ENCODE results near the gene GHR.

Gene GHR

DNA sequence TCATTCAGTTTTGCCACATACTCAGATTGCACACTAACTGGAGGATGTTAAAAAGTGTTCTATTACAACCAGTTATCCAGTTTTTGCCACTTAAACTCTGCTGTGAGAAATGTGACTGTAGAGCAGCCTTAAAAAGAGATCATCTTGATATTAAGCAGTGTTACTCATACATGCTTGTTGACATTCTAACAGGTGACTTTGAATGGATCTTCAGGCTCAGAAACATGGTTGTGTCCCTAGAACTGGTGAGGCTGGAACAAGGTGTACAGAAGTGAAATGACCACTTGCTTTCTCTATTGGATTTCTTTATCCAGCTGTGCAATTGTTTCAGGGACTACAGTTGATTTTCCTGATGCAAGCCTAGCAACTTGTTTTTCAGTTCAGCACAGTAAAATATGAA lies 167.3 kb downstream of the GHR start:
- DNase-seq (ENCODE audit: low read depth): no peak
- H3K4me3 ChIP-seq (ENCODE audit: low read depth, low read length): no peak overlapping the region
- TF ChIP-seq POLR2A (IDR thresholded peaks at IDR 0.05; ENCODE audit: extremely low read depth, insufficient read length) (no peak), MYC (IDR thresholded peaks at IDR 0.05; ENCODE audit: low read depth, low read length) (no peak)
- TF ChIP-seq, protein P1, sequence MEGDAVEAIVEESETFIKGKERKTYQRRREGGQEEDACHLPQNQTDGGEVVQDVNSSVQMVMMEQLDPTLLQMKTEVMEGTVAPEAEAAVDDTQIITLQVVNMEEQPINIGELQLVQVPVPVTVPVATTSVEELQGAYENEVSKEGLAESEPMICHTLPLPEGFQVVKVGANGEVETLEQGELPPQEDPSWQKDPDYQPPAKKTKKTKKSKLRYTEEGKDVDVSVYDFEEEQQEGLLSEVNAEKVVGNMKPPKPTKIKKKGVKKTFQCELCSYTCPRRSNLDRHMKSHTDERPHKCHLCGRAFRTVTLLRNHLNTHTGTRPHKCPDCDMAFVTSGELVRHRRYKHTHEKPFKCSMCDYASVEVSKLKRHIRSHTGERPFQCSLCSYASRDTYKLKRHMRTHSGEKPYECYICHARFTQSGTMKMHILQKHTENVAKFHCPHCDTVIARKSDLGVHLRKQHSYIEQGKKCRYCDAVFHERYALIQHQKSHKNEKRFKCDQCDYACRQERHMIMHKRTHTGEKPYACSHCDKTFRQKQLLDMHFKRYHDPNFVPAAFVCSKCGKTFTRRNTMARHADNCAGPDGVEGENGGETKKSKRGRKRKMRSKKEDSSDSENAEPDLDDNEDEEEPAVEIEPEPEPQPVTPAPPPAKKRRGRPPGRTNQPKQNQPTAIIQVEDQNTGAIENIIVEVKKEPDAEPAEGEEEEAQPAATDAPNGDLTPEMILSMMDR (IDR thresholded peaks at IDR 0.05; ENCODE audit: low read depth, low read length): no peak
- TF ChIP-seq, protein P2, sequence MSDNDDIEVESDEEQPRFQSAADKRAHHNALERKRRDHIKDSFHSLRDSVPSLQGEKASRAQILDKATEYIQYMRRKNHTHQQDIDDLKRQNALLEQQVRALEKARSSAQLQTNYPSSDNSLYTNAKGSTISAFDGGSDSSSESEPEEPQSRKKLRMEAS (IDR thresholded peaks at IDR 0.05; ENCODE audit: low read depth, low read length): no peak

DNA sequence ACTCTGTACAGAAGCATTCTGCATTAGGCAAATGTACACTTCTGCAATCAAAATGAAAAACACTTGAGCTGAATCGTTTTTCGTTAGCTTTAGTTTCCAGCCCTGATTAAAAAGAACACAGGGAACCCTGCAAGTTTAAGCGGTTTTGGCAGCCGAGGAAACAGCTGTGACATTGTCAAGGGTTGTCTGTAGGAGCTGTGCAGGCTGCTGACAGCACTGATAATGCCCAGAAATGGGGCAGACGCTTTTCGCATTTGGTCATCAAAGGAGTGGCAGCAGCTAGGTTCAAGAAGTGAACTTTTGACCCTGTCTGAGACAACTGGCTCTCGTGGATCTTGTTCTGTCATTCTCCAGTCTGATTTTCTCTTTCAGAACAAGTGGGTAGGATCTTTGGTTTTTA lies 167.8 kb downstream of the GHR start:
- TF ChIP-seq POLR2A (IDR thresholded peaks at IDR 0.05; ENCODE audit: extremely low read depth, insufficient read length) (no peak), MYC (IDR thresholded peaks at IDR 0.05; ENCODE audit: low read depth, low read length) (no peak)
- TF ChIP-seq, protein P2 (IDR thresholded peaks at IDR 0.05; ENCODE audit: low read depth, low read length): no peak
- TF ChIP-seq, protein P1 (IDR thresholded peaks at IDR 0.05; ENCODE audit: low read depth, low read length): no peak
- no peak for DNase-seq (ENCODE audit: low read depth)
- no peak overlapping the region for H3K4me3 ChIP-seq (ENCODE audit: low read depth, low read length)

DNA sequence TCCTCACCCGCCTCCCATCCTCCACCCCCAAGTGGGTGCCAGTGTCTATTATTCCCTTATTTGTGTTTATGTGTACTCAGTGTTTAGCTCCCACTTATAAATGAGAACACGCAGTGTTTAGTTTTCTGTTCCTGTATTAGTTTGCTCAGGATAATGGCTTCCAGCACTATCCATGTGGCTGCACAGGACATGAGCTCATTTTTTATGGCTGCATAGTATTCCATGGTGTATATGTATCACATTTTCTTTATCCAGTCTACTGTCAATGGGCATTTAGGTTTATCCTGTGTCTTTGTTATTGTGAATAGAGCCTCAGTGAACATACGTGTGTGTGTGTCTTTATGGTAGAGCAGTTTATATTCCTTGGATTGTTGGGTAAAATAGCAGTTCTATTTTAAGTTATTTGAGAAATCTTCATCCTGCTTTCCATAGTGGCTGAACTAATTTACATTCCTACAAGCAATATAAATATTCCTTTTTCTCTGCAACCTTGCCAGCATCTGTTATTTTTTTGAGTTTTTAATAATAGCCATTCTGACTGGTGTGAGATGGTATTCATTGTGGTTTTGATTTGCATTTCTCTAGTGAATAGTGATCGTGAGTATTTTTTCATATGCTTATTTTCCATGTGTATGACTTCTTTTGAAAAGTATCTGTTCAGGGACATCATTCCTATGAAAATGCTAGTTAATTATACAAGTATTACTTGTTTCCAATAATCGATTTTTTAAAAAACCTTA lies 169.3 kb downstream of the GHR start:
- H3K4me3 ChIP-seq (ENCODE audit: low read depth, low read length): no peak overlapping the region
- DNase-seq (ENCODE audit: low read depth): no peak
- TF ChIP-seq, protein P2 (IDR thresholded peaks at IDR 0.05; ENCODE audit: low read depth, low read length): no peak
- TF ChIP-seq POLR2A (IDR thresholded peaks at IDR 0.05; ENCODE audit: extremely low read depth, insufficient read length) (no peak), MYC (IDR thresholded peaks at IDR 0.05; ENCODE audit: low read depth, low read length) (no peak)
- TF ChIP-seq, protein P1 (IDR thresholded peaks at IDR 0.05; ENCODE audit: low read depth, low read length): no peak

DNA sequence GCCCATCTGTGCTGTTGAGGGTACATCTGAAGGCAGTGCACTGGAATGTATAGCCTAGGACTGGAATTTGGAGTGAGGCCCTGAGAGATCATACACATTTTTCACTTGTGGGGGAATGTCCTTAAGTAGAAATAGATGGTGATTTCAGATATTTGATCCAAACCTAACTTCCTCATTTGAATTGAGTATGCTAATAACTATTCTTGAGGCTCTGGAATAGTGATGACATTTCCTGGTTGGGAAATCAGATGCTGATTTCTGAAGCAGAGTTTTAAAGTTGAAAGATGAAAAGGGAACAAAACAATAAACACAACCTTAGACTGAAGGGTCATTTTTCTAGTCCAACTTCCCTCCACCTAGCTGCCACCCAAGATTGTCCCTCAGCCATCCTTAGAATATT lies 170.4 kb downstream of the GHR start:
- TF ChIP-seq POLR2A (IDR thresholded peaks at IDR 0.05; ENCODE audit: extremely low read depth, insufficient read length) (no peak), MYC (IDR thresholded peaks at IDR 0.05; ENCODE audit: low read depth, low read length) (no peak)
- TF ChIP-seq, protein P1 (IDR thresholded peaks at IDR 0.05; ENCODE audit: low read depth, low read length): no peak
- TF ChIP-seq, protein P2 (IDR thresholded peaks at IDR 0.05; ENCODE audit: low read depth, low read length): no peak
- H3K4me3 ChIP-seq (ENCODE audit: low read depth, low read length): no peak overlapping the region
- DNase-seq (ENCODE audit: low read depth): no peak

DNA sequence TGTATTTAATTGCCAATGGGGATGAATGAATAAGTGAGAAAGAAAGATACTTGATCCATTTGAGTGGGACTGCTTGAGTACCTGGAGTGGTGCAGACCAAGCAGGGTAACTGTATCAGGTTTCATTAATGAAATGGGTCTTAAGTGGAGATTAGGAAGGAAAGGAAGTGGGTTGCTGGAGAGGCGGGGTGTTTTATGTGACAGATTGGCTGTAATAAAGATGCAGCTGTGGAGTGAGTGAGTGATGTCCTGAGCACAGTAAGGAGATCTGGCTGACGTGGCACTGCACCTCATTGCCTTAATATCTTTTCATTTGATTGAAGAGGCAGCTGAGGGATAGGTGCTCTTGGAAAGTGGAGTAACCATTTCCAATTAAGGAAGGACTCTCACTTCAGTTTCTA lies 172.4 kb downstream of the GHR start:
- no peak for DNase-seq (ENCODE audit: low read depth)
- no peak overlapping the region for H3K4me3 ChIP-seq (ENCODE audit: low read depth, low read length)
- TF ChIP-seq, protein P1 (IDR thresholded peaks at IDR 0.05; ENCODE audit: low read depth, low read length): no peak

DNA sequence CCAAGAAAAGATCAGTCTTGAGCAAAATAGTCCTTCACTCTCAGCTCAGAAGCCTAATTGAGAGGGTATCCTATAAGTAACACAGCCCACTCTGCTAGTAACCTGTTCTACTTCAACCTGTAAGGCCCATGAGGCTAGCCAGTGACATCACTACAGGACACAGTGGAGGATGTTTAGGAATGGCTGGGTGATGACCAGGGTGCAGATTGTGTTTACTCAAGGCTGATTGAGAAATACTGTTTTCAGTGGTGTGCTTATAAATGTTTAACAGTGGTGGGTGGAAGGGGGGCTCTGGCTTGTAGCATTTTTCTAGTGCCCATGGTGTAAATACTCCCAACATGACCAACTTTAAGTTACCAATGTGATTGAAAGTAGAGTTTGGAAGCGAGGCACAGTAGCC lies 173.6 kb downstream of the GHR start:
- TF ChIP-seq, protein P2 (IDR thresholded peaks at IDR 0.05; ENCODE audit: low read depth, low read length): no peak
- TF ChIP-seq MYC (IDR thresholded peaks at IDR 0.05; ENCODE audit: low read depth, low read length): no peak
- TF ChIP-seq POLR2A (IDR thresholded peaks at IDR 0.05; ENCODE audit: extremely low read depth, insufficient read length): no peak
- DNase-seq (ENCODE audit: low read depth): no peak
- no peak overlapping the region for H3K4me3 ChIP-seq (ENCODE audit: low read depth, low read length)

All from NB4 (cell line).